Measurements from ENCODE around the gene EFCAB5.
A peak's percentile ranks its signal among the peaks of the same experiment; 100 is the strongest.
"Not testable (repeated sequence)": the region's sequence is repeated elsewhere in the genome, so short reads cannot be mapped to it uniquely, and the experiment has no call there.

EFCAB5 gene

GRCh38 chr17:30002088-30002487, 60.7 kb downstream of the EFCAB5 start:
- Histone ChIP-seq H3K23ac (ENCODE audit: low read length) (no peak overlapping the region), H3K27ac (ENCODE audit: low read depth, low read length) (no peak overlapping the region), H2BK5ac (ENCODE audit: low read length) (no peak overlapping the region), H3K4me2 (ENCODE audit: low read length) (no peak overlapping the region), H3K9ac (ENCODE audit: low read length) (no peak overlapping the region), H3K79me1 (ENCODE audit: low read length) (no peaks in the 10 kb centered on the region), H4K5ac (ENCODE audit: low read length) (no peak overlapping the region), H3K27me3 (ENCODE audit: insufficient read depth, low read length, poor library complexity) (no peaks in the 10 kb centered on the region), H3K18ac (ENCODE audit: low read length) (no peak overlapping the region), H4K8ac (ENCODE audit: low read depth, low read length) (no peak overlapping the region), H3K4me1 (ENCODE audit: control insufficient read depth, low read depth, low read length) (no peaks in the 10 kb centered on the region), H3K4me3 (ENCODE audit: low read length) (no peak overlapping the region), H2BK15ac (replicated peaks; ENCODE audit: low read depth) (no peak overlapping the region), H2BK120ac (ENCODE audit: low read depth, low read length) (no peak overlapping the region), H3K4ac (ENCODE audit: low read depth, low read length) (no peak overlapping the region), H3K79me2 (ENCODE audit: control insufficient read depth, insufficient read depth, low read length) (no peaks in the 10 kb centered on the region), H3K56ac (ENCODE audit: low read length) (no peak overlapping the region), H3K36me3 (ENCODE audit: control insufficient read depth, insufficient read depth, low read length) (no peaks in the 10 kb centered on the region), H2AK5ac (ENCODE audit: low read length) (no peak overlapping the region)
- DNase-seq, result no peak

- WGBS (ENCODE audit: extremely low coverage, insufficient coverage, low lambda C conversion rate), result 100% methylated on average over 1 of the region's 8 CpGs
- H3K27ac ChIP-seq (ENCODE audit: low read depth, low read length), result no peak overlapping the region
- no peak overlapping the region for H3K4me2 ChIP-seq (ENCODE audit: low read length)
- no peaks in the 10 kb centered on the region for H3K27me3 ChIP-seq (ENCODE audit: insufficient read depth, low read length, poor library complexity)
- no peak overlapping the region for H2BK15ac ChIP-seq (replicated peaks; ENCODE audit: low read depth)
- H4K8ac ChIP-seq (ENCODE audit: low read depth, low read length), result no peak overlapping the region
- no peak overlapping the region for H4K5ac ChIP-seq (ENCODE audit: low read length)
- H2BK120ac ChIP-seq (ENCODE audit: low read depth, low read length), result peak overlapping the region; percentile 67
- no peaks in the 10 kb centered on the region for H3K79me1 ChIP-seq (ENCODE audit: low read length)
- H3K79me2 ChIP-seq (ENCODE audit: control insufficient read depth, insufficient read depth, low read length), result no peaks in the 10 kb centered on the region
- H2AK5ac ChIP-seq (ENCODE audit: low read length), result no peak overlapping the region
- H3K4me3 ChIP-seq (ENCODE audit: low read length), result no peak overlapping the region
- H3K36me3 ChIP-seq (ENCODE audit: control insufficient read depth, insufficient read depth, low read length), result no peaks in the 10 kb centered on the region
- H3K4ac ChIP-seq (ENCODE audit: low read depth, low read length), result no peak overlapping the region
- no peak overlapping the region for H3K9ac ChIP-seq (ENCODE audit: low read length)
- H3K18ac ChIP-seq (ENCODE audit: low read length), result peak overlapping the region; percentile 92
- H3K56ac ChIP-seq (ENCODE audit: low read length), result peak overlapping the region; percentile 63
- no peak overlapping the region for H3K23ac ChIP-seq (ENCODE audit: low read length)
- no peaks in the 10 kb centered on the region for H3K4me1 ChIP-seq (ENCODE audit: control insufficient read depth, low read depth, low read length)
- H2BK5ac ChIP-seq (ENCODE audit: low read length), result peak overlapping the region; percentile 47
- DNase-seq, result peak; percentile 90
These were observed 64.4 kb downstream of the EFCAB5 start for GRCh38 chr17:30005709-30006320.

GRCh38 chr17:30011934-30012333, 70.5 kb downstream of the EFCAB5 start:
- not testable (repeated sequence) for H3K23ac ChIP-seq (ENCODE audit: low read length); H3K79me1 ChIP-seq (ENCODE audit: low read length); H3K27ac ChIP-seq (ENCODE audit: low read depth, low read length); H3K4ac ChIP-seq (ENCODE audit: low read depth, low read length); H4K5ac ChIP-seq (ENCODE audit: low read length); H2BK15ac ChIP-seq (replicated peaks; ENCODE audit: low read depth); H3K9ac ChIP-seq (ENCODE audit: low read length); DNase-seq; H3K79me2 ChIP-seq (ENCODE audit: control insufficient read depth, insufficient read depth, low read length); H3K4me1 ChIP-seq (ENCODE audit: control insufficient read depth, low read depth, low read length); H4K8ac ChIP-seq (ENCODE audit: low read depth, low read length); H3K4me2 ChIP-seq (ENCODE audit: low read length); H2BK5ac ChIP-seq (ENCODE audit: low read length); H3K4me3 ChIP-seq (ENCODE audit: low read length); H3K56ac ChIP-seq (ENCODE audit: low read length); H2BK120ac ChIP-seq (ENCODE audit: low read depth, low read length); H2AK5ac ChIP-seq (ENCODE audit: low read length); H3K36me3 ChIP-seq (ENCODE audit: control insufficient read depth, insufficient read depth, low read length); H3K27me3 ChIP-seq (ENCODE audit: insufficient read depth, low read length, poor library complexity); H3K18ac ChIP-seq (ENCODE audit: low read length)
- WGBS (ENCODE audit: extremely low coverage, insufficient coverage, low lambda C conversion rate), result no CpG with 5 or more reads among the region's 10 CpGs

GRCh38 chr17:30021708-30022317, 80.4 kb downstream of the EFCAB5 start:
- no peaks in the 10 kb centered on the region for H3K4me1 ChIP-seq (ENCODE audit: control insufficient read depth, low read depth, low read length)
- H2BK5ac ChIP-seq (ENCODE audit: low read length), result no peak overlapping the region
- H3K18ac ChIP-seq (ENCODE audit: low read length), result no peak overlapping the region
- H3K23ac ChIP-seq (ENCODE audit: low read length), result no peak overlapping the region
- no peaks in the 10 kb centered on the region for H3K36me3 ChIP-seq (ENCODE audit: control insufficient read depth, insufficient read depth, low read length)
- H3K27me3 ChIP-seq (ENCODE audit: insufficient read depth, low read length, poor library complexity), result no peaks in the 10 kb centered on the region
- H3K4me2 ChIP-seq (ENCODE audit: low read length), result no peak overlapping the region
- H4K8ac ChIP-seq (ENCODE audit: low read depth, low read length), result no peak overlapping the region
- no peak overlapping the region for H2BK120ac ChIP-seq (ENCODE audit: low read depth, low read length)
- no peak overlapping the region for H2BK15ac ChIP-seq (replicated peaks; ENCODE audit: low read depth)
- no peak overlapping the region for H3K27ac ChIP-seq (ENCODE audit: low read depth, low read length)
- no peak overlapping the region for H3K56ac ChIP-seq (ENCODE audit: low read length)
- H3K79me2 ChIP-seq (ENCODE audit: control insufficient read depth, insufficient read depth, low read length), result no peaks in the 10 kb centered on the region
- H3K4ac ChIP-seq (ENCODE audit: low read depth, low read length), result no peak overlapping the region
- no peak overlapping the region for H4K5ac ChIP-seq (ENCODE audit: low read length)
- no peak overlapping the region for H3K4me3 ChIP-seq (ENCODE audit: low read length)
- peak; percentile 57 for DNase-seq
- no peak overlapping the region for H3K9ac ChIP-seq (ENCODE audit: low read length)
- H3K79me1 ChIP-seq (ENCODE audit: low read length), result no peaks in the 10 kb centered on the region
- H2AK5ac ChIP-seq (ENCODE audit: low read length), result no peak overlapping the region
- WGBS (ENCODE audit: extremely low coverage, insufficient coverage, low lambda C conversion rate), result no CpG with 5 or more reads among the region's 4 CpGs

GRCh38 chr17:30025325-30025724, 83.9 kb downstream of the EFCAB5 start:
- not testable (repeated sequence) for H3K9ac ChIP-seq (ENCODE audit: low read length); H3K23ac ChIP-seq (ENCODE audit: low read length); H4K8ac ChIP-seq (ENCODE audit: low read depth, low read length); H4K5ac ChIP-seq (ENCODE audit: low read length); DNase-seq; H2AK5ac ChIP-seq (ENCODE audit: low read length); H3K36me3 ChIP-seq (ENCODE audit: control insufficient read depth, insufficient read depth, low read length); H2BK15ac ChIP-seq (replicated peaks; ENCODE audit: low read depth); H3K4me3 ChIP-seq (ENCODE audit: low read length); H3K56ac ChIP-seq (ENCODE audit: low read length); H3K27me3 ChIP-seq (ENCODE audit: insufficient read depth, low read length, poor library complexity); H3K4me2 ChIP-seq (ENCODE audit: low read length); H3K4ac ChIP-seq (ENCODE audit: low read depth, low read length); H3K27ac ChIP-seq (ENCODE audit: low read depth, low read length); H2BK120ac ChIP-seq (ENCODE audit: low read depth, low read length); H3K79me2 ChIP-seq (ENCODE audit: control insufficient read depth, insufficient read depth, low read length); H3K4me1 ChIP-seq (ENCODE audit: control insufficient read depth, low read depth, low read length); H3K18ac ChIP-seq (ENCODE audit: low read length); H3K79me1 ChIP-seq (ENCODE audit: low read length); H2BK5ac ChIP-seq (ENCODE audit: low read length)
- no CpG with 5 or more reads among the region's 2 CpGs for WGBS (ENCODE audit: extremely low coverage, insufficient coverage, low lambda C conversion rate)

GRCh38 chr17:30027676-30028075, 86.2 kb downstream of the EFCAB5 start:
- no peak overlapping the region for H3K4me3 ChIP-seq (ENCODE audit: low read length)
- H3K56ac ChIP-seq (ENCODE audit: low read length), result no peak overlapping the region
- H3K4me2 ChIP-seq (ENCODE audit: low read length), result no peak overlapping the region
- no peaks in the 10 kb centered on the region for H3K79me2 ChIP-seq (ENCODE audit: control insufficient read depth, insufficient read depth, low read length)
- no CpG with 5 or more reads among the region's 4 CpGs for WGBS (ENCODE audit: extremely low coverage, insufficient coverage, low lambda C conversion rate)
- H3K27ac ChIP-seq (ENCODE audit: low read depth, low read length), result no peak overlapping the region
- no peak overlapping the region for H2BK5ac ChIP-seq (ENCODE audit: low read length)
- H4K5ac ChIP-seq (ENCODE audit: low read length), result no peak overlapping the region
- DNase-seq, result no peak
- no peak overlapping the region for H4K8ac ChIP-seq (ENCODE audit: low read depth, low read length)
- no peaks in the 10 kb centered on the region for H3K79me1 ChIP-seq (ENCODE audit: low read length)
- H3K4ac ChIP-seq (ENCODE audit: low read depth, low read length), result no peak overlapping the region
- H2AK5ac ChIP-seq (ENCODE audit: low read length), result no peak overlapping the region
- H3K23ac ChIP-seq (ENCODE audit: low read length), result no peak overlapping the region
- no peaks in the 10 kb centered on the region for H3K4me1 ChIP-seq (ENCODE audit: control insufficient read depth, low read depth, low read length)
- H3K36me3 ChIP-seq (ENCODE audit: control insufficient read depth, insufficient read depth, low read length), result no peaks in the 10 kb centered on the region
- no peak overlapping the region for H3K9ac ChIP-seq (ENCODE audit: low read length)
- H2BK120ac ChIP-seq (ENCODE audit: low read depth, low read length), result no peak overlapping the region
- H3K18ac ChIP-seq (ENCODE audit: low read length), result no peak overlapping the region
- H3K27me3 ChIP-seq (ENCODE audit: insufficient read depth, low read length, poor library complexity), result no peaks in the 10 kb centered on the region
- H2BK15ac ChIP-seq (replicated peaks; ENCODE audit: low read depth), result no peak overlapping the region

Data from mesendoderm (in vitro differentiated cells).